ENCODE results near the gene GAN. TPM values are rescaled to one million over a fixed set of nuclear protein-coding genes. Genes with fewer than 3 reads are reported as not detected.
"Not testable (repeated sequence)": the region's sequence is repeated elsewhere in the genome, so short reads cannot be mapped to it uniquely, and the experiment has no call there.

GAN gene
- total and polyA plus RNA-seq, 10 donors: 0.54 to 10.3 (median 6.1) TPM

- WGBS, 5 donors: 92 to 97% (median 94%) methylated on average over 5 of the region's 5 CpGs
Observed at GRCh38 chr16:81337097-81337496, 22.3 kb downstream of the GAN start.

GRCh38 chr16:81345172-81345571 lies 30.4 kb downstream of the GAN start:
- H3K36me3 ChIP-seq; intact Hi-C loops (cut with DNase I; ENCODE audit: low total_unique reads); H3K4me3 ChIP-seq; H3K27ac ChIP-seq; DNase-seq; H3K4me1 ChIP-seq; H3K27me3 ChIP-seq (replicated peaks in 1 of 7): not testable (repeated sequence)
- WGBS, 5 donors: 90 to 99% (median 97%) methylated on average over 3 of the region's 3 CpGs
- H3K9me3 ChIP-seq: peaks cover 3 to 48% (median 41%) of the 10 kb centered on the region in 8 donors

More at GRCh38 chr16:81337097-81337496, 22.3 kb downstream of the GAN start:
- no peak overlapping the region for H3K27ac ChIP-seq
- no peak for DNase-seq
- intact Hi-C loops (cut with DNase I; ENCODE audit: low total_unique reads): no loop called here
- no peaks in the 10 kb centered on the region for H3K36me3 ChIP-seq
- no peaks in the 10 kb centered on the region for H3K9me3 ChIP-seq
- H3K27me3 ChIP-seq (replicated peaks in 1 of 7): no peaks in the 10 kb centered on the region
- H3K4me3 ChIP-seq: no peak overlapping the region
- H3K4me1 ChIP-seq: no peaks in the 10 kb centered on the region
- no peak for TF ChIP-seq POLR2AphosphoS5 (IDR thresholded peaks at IDR 0.05)
- TF ChIP-seq CTCF (IDR thresholded peaks at IDR 0.05 in 8 of 11, conservative IDR thresholded peaks at IDR 0.05 in 3 of 11): no peak
- no peak for TF ChIP-seq POLR2A (IDR thresholded peaks at IDR 0.05)

GRCh38 chr16:81347425-81347824 lies 32.7 kb downstream of the GAN start:
- intact Hi-C loops (cut with DNase I; ENCODE audit: low total_unique reads): no loop called here
- peaks cover 0 to 12% (median 0%) of the 10 kb centered on the region in 6 donors for H3K36me3 ChIP-seq
- H3K27ac ChIP-seq: no peak overlapping the region
- no peak overlapping the region for H3K4me3 ChIP-seq
- 93 to 100% (median 98%) methylated on average over 1 of the region's 1 CpG for WGBS, 5 donors
- TF ChIP-seq POLR2A (IDR thresholded peaks at IDR 0.05) (no peak), CTCF (IDR thresholded peaks at IDR 0.05 in 8 of 11, conservative IDR thresholded peaks at IDR 0.05 in 3 of 11) (no peak), POLR2AphosphoS5 (IDR thresholded peaks at IDR 0.05) (no peak)
- no peaks in the 10 kb centered on the region for H3K4me1 ChIP-seq
- H3K9me3 ChIP-seq: peaks cover 3 to 48% (median 41%) of the 10 kb centered on the region in 8 donors
- no peak for DNase-seq
- no peaks in the 10 kb centered on the region for H3K27me3 ChIP-seq (replicated peaks in 1 of 7)

DNA sequence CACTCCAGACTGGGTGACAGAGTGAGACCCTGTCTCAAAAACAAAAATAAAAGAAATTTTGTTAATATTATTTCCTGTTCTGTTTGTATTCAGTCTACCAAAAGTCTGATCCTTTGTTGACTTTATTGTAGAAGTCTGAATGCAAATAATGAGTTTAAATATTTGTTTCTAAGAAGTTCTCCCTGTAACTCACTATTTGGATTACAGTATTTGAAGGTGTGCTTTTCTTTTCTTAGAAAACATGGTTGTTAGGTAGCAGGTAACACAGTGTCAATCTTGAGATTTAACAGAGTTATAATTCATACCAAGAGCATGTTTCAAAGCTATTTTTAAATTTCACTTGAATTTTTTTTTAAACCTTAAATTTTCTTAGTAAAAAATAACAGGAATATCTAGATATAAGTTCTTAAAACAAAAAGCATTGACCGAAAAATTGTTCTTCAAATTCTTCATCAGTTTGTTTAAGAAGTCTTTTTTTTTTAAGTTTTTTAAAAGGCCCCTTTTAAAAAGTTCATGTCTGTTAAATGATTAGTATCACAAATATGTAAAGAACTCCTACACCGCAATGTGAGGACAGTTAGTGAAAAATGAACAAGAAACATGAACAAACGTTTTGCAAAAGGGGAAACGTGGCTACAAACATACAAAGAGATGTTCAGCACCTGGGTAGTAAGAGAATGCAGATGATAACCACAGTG lies 35.0 kb downstream of the GAN start:
- no peaks in the 10 kb centered on the region for H3K27me3 ChIP-seq (replicated peaks in 1 of 7)
- no peak overlapping the region for H3K4me3 ChIP-seq
- no peaks in the 10 kb centered on the region for H3K4me1 ChIP-seq
- intact Hi-C loops (cut with DNase I; ENCODE audit: low total_unique reads): no loop called here
- TF ChIP-seq CTCF (IDR thresholded peaks at IDR 0.05 in 8 of 11, conservative IDR thresholded peaks at IDR 0.05 in 3 of 11): no peak
- TF ChIP-seq POLR2AphosphoS5 (IDR thresholded peaks at IDR 0.05): no peak
- no peak for TF ChIP-seq POLR2A (IDR thresholded peaks at IDR 0.05)
- WGBS, 5 donors: 81 to 88% (median 85%) methylated on average over 4 of the region's 4 CpGs
- no peak for DNase-seq
- no peak overlapping the region for H3K27ac ChIP-seq
- peaks cover 3 to 40% (median 36%) of the 10 kb centered on the region in 8 donors for H3K9me3 ChIP-seq
- peaks cover 0 to 28% (median 0%) of the 10 kb centered on the region in 6 donors for H3K36me3 ChIP-seq

Data from spleen (tissue), 11 donors.